ENCODE results near the gene STK10. TPM values are rescaled to one million over a fixed set of nuclear protein-coding genes. Genes with fewer than 3 reads are reported as not detected.

The STK10 gene
- total and polyA plus RNA-seq, 3 donors from 2014 or later, result 48.8 to 148 (median 142) TPM

DNA sequence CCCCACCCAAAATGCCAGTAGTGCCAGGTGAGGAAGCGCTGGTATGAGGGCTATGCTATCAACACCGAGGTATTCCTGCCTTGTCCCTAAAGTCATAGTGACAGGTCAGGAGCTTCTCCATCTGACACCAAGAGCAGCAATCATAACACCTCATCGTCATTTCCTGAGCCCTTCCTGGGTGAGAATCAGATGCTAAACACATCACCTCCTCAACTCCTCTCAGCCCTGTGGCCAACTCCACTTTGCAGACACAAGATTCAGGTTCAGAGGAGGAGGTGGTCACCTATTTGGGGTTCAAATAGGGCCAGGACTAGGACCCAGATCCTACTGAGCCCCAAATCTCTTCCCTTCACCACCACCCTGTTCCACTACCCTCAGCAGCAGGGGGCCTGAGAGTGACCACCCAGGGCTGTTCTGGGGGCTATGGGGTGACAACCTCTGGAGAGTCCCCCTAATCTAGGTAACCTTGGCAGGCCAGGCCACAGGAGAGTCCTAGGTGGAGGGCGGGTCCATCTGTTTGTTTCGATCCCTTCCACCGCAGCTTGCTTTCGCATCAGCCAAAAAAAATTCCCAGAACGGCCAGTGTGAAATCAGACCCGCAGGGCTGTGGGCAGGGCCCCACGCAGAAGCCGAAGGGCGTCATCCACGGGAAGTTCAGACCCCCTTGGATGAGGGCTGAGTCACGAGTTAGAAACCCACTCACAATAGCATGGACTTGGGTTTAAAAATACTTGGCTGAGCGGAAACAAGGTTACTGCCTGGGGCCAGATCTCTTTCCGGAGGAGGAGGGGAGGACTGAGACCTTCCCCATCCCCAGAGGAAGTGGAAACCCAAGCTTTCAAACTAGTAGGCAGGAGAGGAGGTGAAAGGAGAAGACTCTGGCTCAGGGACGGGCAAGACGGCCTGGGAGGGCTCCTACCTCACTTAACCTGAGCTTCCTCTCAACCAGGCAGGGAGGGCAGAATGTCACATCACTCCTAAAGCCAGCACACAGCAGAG is 8.7 kb downstream of the STK10 start:
- intact Hi-C loops (cut with DNase I; ENCODE audit: low total_unique reads), result no loop called here
- Histone ChIP-seq H3K36me3 (ENCODE audit: low read depth, missing control alignments) (no peaks in the 10 kb centered on the region), H3K27ac (peak overlapping the region; percentile 33 to 61), H3K4me3 (no peak overlapping the region), H3K9me3 (no peaks in the 10 kb centered on the region), H3K27me3 (no peaks in the 10 kb centered on the region), H3K4me1 (peaks cover 26% of the 10 kb centered on the region)
- DNase-seq, result no peak
- WGBS, 2 donors, result 42 to 67% methylated on average over 12 to 18 of the region's 18 CpGs
- no peak for TF ChIP-seq POLR2A (IDR thresholded peaks at IDR 0.05)
- TF ChIP-seq, protein P1, sequence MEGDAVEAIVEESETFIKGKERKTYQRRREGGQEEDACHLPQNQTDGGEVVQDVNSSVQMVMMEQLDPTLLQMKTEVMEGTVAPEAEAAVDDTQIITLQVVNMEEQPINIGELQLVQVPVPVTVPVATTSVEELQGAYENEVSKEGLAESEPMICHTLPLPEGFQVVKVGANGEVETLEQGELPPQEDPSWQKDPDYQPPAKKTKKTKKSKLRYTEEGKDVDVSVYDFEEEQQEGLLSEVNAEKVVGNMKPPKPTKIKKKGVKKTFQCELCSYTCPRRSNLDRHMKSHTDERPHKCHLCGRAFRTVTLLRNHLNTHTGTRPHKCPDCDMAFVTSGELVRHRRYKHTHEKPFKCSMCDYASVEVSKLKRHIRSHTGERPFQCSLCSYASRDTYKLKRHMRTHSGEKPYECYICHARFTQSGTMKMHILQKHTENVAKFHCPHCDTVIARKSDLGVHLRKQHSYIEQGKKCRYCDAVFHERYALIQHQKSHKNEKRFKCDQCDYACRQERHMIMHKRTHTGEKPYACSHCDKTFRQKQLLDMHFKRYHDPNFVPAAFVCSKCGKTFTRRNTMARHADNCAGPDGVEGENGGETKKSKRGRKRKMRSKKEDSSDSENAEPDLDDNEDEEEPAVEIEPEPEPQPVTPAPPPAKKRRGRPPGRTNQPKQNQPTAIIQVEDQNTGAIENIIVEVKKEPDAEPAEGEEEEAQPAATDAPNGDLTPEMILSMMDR (IDR thresholded peaks at IDR 0.05), result no peak

DNA sequence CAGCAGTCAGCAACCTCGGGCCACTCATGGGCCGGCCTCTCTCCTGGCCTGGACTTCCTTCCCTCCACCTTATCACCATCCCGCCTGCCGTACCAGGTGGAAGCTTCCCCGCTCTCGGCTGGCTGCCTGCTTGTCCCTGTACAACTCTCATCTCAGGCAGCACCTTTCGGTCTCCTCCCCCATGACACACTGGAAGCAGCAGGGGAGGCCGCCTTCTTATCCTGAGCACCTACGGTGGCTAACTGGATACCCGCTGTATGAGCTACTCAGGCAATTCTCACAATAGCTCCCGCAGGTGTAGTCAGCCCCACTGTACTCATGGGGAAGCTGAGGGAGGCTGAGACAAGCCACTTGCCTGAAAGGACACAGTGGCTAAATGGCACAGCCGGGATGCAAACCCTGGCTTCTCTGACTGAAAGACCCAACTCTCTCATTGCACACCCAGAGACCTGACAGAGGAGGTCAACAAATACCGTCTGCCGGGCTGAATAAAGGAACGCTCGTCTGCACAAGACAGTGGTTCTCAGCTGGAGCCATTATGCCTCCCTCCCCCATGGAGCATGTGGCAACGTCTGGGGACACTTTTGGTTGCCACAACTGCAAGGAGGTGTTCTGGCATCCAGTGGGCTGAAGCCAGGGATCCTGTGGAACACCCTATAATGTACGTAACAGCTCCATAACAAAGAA is 9.6 kb downstream of the STK10 start:
- intact Hi-C loops (cut with DNase I; ENCODE audit: low total_unique reads), result no loop called here
- Histone ChIP-seq H3K36me3 (ENCODE audit: low read depth, missing control alignments) (no peaks in the 10 kb centered on the region), H3K27me3 (no peaks in the 10 kb centered on the region), H3K27ac (no peak overlapping the region), H3K4me1 (peaks cover 23% of the 10 kb centered on the region), H3K4me3 (no peak overlapping the region), H3K9me3 (no peaks in the 10 kb centered on the region)
- TF ChIP-seq, protein P1 (IDR thresholded peaks at IDR 0.05), result no peak
- TF ChIP-seq POLR2A (IDR thresholded peaks at IDR 0.05), result no peak
- 61 to 77% methylated on average over 7 to 18 of the region's 18 CpGs for WGBS, 2 donors
- no peak for DNase-seq

DNA sequence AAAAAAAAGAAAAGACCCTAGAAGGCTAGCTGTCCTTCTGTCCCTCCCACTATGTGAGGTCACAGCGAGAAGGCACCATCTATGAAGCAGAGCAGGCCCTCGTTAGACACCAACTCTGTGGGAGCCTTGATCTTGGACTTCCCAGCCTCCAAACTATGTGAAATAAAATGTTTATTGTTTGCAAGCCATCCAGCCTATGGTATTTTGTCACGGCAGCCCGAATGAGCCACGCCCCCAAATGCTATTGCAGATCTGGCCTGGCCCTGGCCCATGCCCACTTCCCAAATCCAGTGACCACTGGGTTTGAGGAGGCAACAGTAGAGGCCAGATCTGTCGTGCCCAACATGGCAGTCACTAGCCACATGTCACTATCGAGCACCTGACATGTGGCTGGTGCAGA is 10.8 kb downstream of the STK10 start:
- intact Hi-C loops (cut with DNase I; ENCODE audit: low total_unique reads), result no loop called here
- no peaks in the 10 kb centered on the region for H3K27me3 ChIP-seq
- peaks cover 19% of the 10 kb centered on the region for H3K4me1 ChIP-seq
- no peak overlapping the region for H3K4me3 ChIP-seq
- no peaks in the 10 kb centered on the region for H3K36me3 ChIP-seq (ENCODE audit: low read depth, missing control alignments)
- TF ChIP-seq, protein P1 (IDR thresholded peaks at IDR 0.05), result no peak
- no peak for TF ChIP-seq POLR2A (IDR thresholded peaks at IDR 0.05)
- H3K27ac ChIP-seq, result no peak overlapping the region
- WGBS, 2 donors, result 88 to 90% methylated on average over 7 of the region's 7 CpGs
- DNase-seq, result no peak
- no peaks in the 10 kb centered on the region for H3K9me3 ChIP-seq

DNA sequence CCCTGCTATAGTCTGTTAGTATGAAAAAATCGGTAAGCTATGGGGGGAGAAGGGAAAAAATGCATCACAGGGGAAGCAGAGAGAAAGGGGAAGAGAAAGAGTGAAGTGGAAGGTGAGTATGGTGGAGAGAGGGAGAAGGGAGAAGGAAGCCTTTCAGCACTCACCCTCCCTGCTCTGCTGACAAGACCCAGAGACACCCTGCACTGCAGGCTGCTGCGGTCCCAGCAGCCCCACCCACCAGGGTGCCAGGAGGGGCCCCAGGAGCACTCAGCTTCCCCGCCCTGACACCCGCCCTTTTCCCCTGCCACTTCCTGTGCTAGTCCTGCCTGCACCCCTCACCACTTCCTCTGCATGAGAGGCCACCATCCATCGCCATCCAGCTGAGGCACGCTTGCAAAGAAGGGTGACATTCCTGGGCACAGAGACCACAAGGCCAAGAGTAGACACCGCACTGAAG is 12.7 kb downstream of the STK10 start:
- no peak overlapping the region for H3K27ac ChIP-seq

More for the DNA sequence above, 12.7 kb downstream of the STK10 start:
- TF ChIP-seq POLR2A (IDR thresholded peaks at IDR 0.05), result no peak
- TF ChIP-seq, protein P1 (IDR thresholded peaks at IDR 0.05), result no peak
- WGBS, 2 donors, result 57 to 68% methylated on average over 5 to 7 of the region's 7 CpGs
- Histone ChIP-seq H3K9me3 (no peaks in the 10 kb centered on the region), H3K4me1 (peaks cover 19% of the 10 kb centered on the region), H3K4me3 (no peak overlapping the region), H3K36me3 (ENCODE audit: low read depth, missing control alignments) (no peaks in the 10 kb centered on the region), H3K27me3 (no peaks in the 10 kb centered on the region)
- no peak for DNase-seq
- intact Hi-C loops (cut with DNase I; ENCODE audit: low total_unique reads), result no loop called here
